CD4-positive, alpha-beta T cell treated with Interferon gamma for 1 hour (primary cell): ENCODE measurements around the gene RERE.

ENCODE experiments used
- DNase-seq: peaks from one replicate; pipeline ENCODE4 v3.0.0-alpha.2; 2020

Gene RERE

GRCh38 chr1:8312235-8313218 is 504.9 kb downstream of the RERE start:
- no peak for DNase-seq

- DNase-seq = no peak
Observed at GRCh38 chr1:8311068-8311718, 506.2 kb downstream of the RERE start.

DNA sequence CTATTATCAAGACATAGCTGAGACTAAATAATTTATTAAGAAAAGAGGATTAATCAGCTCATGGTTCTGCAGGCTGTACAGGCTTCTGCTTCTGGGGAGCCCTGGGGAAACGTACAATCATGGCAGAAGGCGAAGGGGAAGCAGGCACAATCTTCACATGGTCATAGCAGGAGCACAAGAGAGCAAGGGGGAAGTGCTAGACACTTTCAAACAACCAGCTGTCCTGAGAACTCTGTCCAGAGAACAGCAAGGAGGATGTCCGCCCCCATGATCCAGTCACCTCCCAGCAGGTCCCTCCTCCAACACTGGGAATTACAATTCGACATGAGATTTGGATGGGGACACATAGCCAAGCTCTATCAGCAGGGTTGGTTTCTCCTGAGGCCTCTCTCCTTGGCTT is 509.8 kb downstream of the RERE start:
- DNase-seq = no peak

DNA sequence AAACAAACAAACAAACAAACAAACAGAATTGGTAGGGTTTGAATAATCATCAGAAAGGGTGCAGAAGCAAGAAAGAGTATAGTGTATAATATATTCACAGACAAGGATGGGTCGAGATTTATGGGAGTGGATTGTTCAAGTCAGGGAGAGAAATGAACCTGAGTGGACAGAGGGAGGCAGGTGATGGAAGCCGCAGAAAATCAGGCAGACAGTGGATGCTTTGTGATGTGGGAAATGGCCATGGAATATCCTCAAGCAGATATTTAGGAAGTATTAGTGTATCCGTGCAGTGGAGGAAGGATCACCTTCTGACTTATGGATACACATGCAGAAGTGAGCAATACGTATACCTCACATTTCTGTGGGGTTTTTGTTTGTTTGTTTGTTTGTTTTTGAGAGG is 513.6 kb downstream of the RERE start:
- DNase-seq = no peak

GRCh38 chr1:8303141-8303540 is 514.3 kb downstream of the RERE start:
- no peak for DNase-seq
